HEK293 (cell line): ENCODE measurements around the gene SPA17.

Experiments used
- CTCF ChIA-PET: fragments of 350-600 bp; formaldehyde crosslinking; extraction: SDS; loops from one replicate; lab custom pipeline; 2021; ENCODE audit warnings: antibody characterized with exemption; lab: Yijun Ruan, JAX
- POLR2A ChIA-PET: fragments of 300-600 bp; formaldehyde crosslinking; extraction: SDS; loops from one replicate; lab custom pipeline; 2020; ENCODE audit warnings: antibody characterized with exemption, inconsistent platforms; lab: Yijun Ruan, JAX
- H3K27ac ChIP-seq: fragments of 200-500 bp; sonication (Bioruptor generic); 2 replicates; pipeline ENCODE4 v1.5.1; 2014; ENCODE audit warnings: low read depth, low read length, control low read depth, inconsistent platforms; ENCODE audit errors: extremely low read depth
- H3K36me3 ChIP-seq, 2 experiments: fragments of 200-500 bp in 1 of 2; sonication (Bioruptor generic) in 1 of 2; 1 replicate in 1 of 2; 2 replicates in 1 of 2; pipeline ENCODE4 v1.5.1; 2014 to 2017; ENCODE audit warnings: inconsistent platforms in 2 of 2, low read length in 2 of 2; ENCODE audit not compliant: control insufficient read depth in 2 of 2, insufficient read depth in 1 of 2
- H3K4me1 ChIP-seq: fragments of 200-500 bp; sonication (Bioruptor generic); 2 replicates; pipeline ENCODE4 v1.5.1; 2014; ENCODE audit warnings: mild to moderate bottlenecking, low read length, inconsistent platforms; ENCODE audit not compliant: control insufficient read depth, insufficient read depth
- H3K4me3 ChIP-seq: 2 replicates; pipeline ENCODE4 v1.5.1; 2011; ENCODE audit warnings: low read depth, mild to moderate bottlenecking, control low read depth, low read length, moderate library complexity
- H3K9me3 ChIP-seq: fragments of 200-500 bp; sonication (Bioruptor generic); 2 replicates; pipeline ENCODE4 v1.5.1; 2014; ENCODE audit warnings: low read depth, low read length, inconsistent platforms; ENCODE audit not compliant: control insufficient read depth, insufficient read depth
- AEBP2 ChIP-seq: fragments of 450-650 bp; formaldehyde crosslinking; IDR thresholded peaks from 2 replicates; pipeline ENCODE4 v1.5.1; 2016; ENCODE audit warnings: missing biosample characterization, missing genetic modification characterization, borderline replicate concordance
- HIC1 ChIP-seq: fragments of 450-650 bp; formaldehyde crosslinking; IDR thresholded peaks from 2 replicates; pipeline ENCODE4 v1.5.1; 2016; ENCODE audit warnings: missing biosample characterization, missing genetic modification characterization
- KLF10 ChIP-seq: fragments of 450-650 bp; IDR thresholded peaks from 2 replicates; pipeline ENCODE4 v1.5.1; 2018; ENCODE audit warnings: missing biosample characterization, mild to moderate bottlenecking, missing genetic modification characterization
- REST ChIP-seq: fragments of 450-650 bp; formaldehyde crosslinking; IDR thresholded peaks from 2 replicates; pipeline ENCODE4 v1.5.1; 2016; ENCODE audit warnings: missing biosample characterization, missing genetic modification characterization
- SCRT1 ChIP-seq: fragments of 450-650 bp; formaldehyde crosslinking; IDR thresholded peaks from 2 replicates; pipeline ENCODE4 v1.5.1; 2016; ENCODE audit warnings: missing biosample characterization, missing genetic modification characterization, borderline replicate concordance
- ZBTB6 ChIP-seq: fragments of 450-650 bp; formaldehyde crosslinking; IDR thresholded peaks from 2 replicates; pipeline ENCODE4 v1.5.1; 2017; ENCODE audit warnings: missing biosample characterization, missing genetic modification characterization
- ZEB2 ChIP-seq: fragments of 450-650 bp; formaldehyde crosslinking; IDR thresholded peaks from 2 replicates; pipeline ENCODE4 v1.5.1; 2016; ENCODE audit warnings: missing biosample characterization, missing genetic modification characterization
- ZFHX2 ChIP-seq: fragments of 450-650 bp; formaldehyde crosslinking; conservative IDR thresholded peaks from 2 replicates; pipeline ENCODE4 v1.5.1; 2016; ENCODE audit warnings: missing biosample characterization, missing genetic modification characterization
- ZFP41 ChIP-seq: fragments of 450-650 bp; formaldehyde crosslinking; IDR thresholded peaks from 2 replicates; pipeline ENCODE4 v1.5.1; 2016; ENCODE audit warnings: missing biosample characterization, missing genetic modification characterization, borderline replicate concordance
- ZNF132 ChIP-seq: fragments of 450-650 bp; formaldehyde crosslinking; IDR thresholded peaks from 2 replicates; pipeline ENCODE4 v1.5.1; 2017; ENCODE audit warnings: missing biosample characterization, missing genetic modification characterization, borderline replicate concordance
- ZNF169 ChIP-seq: fragments of 450-650 bp; formaldehyde crosslinking; IDR thresholded peaks from 2 replicates; pipeline ENCODE4 v1.5.1; 2016; ENCODE audit warnings: missing biosample characterization, missing genetic modification characterization
- ZNF324 ChIP-seq: fragments of 450-650 bp; formaldehyde crosslinking; IDR thresholded peaks from 2 replicates; pipeline ENCODE4 v1.5.1; 2016; ENCODE audit warnings: missing biosample characterization, missing genetic modification characterization
- ZNF449 ChIP-seq: fragments of 450-650 bp; formaldehyde crosslinking; IDR thresholded peaks from 2 replicates; pipeline ENCODE4 v1.5.1; 2017; ENCODE audit warnings: missing biosample characterization, mild to moderate bottlenecking, missing genetic modification characterization, moderate library complexity
- ZNF510 ChIP-seq: fragments of 450-650 bp; formaldehyde crosslinking; IDR thresholded peaks from 2 replicates; pipeline ENCODE4 v1.5.1; 2018; ENCODE audit warnings: mild to moderate bottlenecking, missing genetic modification characterization, missing biosample characterization; ENCODE audit not compliant: insufficient replicate concordance
- ZNF692 ChIP-seq: fragments of 450-650 bp; formaldehyde crosslinking; IDR thresholded peaks from 2 replicates; pipeline ENCODE4 v1.5.1; 2016; ENCODE audit warnings: missing biosample characterization, missing genetic modification characterization

SPA17 gene

GRCh38 chr11:124658501-124658900 lies 15.2 kb upstream of the SPA17 start:
- ChIA-PET POLR2A (no interaction called here), CTCF (no interaction called here)

GRCh38 chr11:124658986-124659385 lies 14.7 kb upstream of the SPA17 start:
- Histone ChIP-seq H3K27ac (no peak overlapping the region), H3K9me3 (no peaks in the 10 kb centered on the region), H3K4me1 (no peaks in the 10 kb centered on the region), H3K36me3 (no peaks in the 10 kb centered on the region), H3K4me3 (no peak overlapping the region)
- ChIA-PET CTCF (interaction anchor here (2.1 kb wide), 1 partner anchor 135 kb away, joined by 8 read pairs; no protein-coding TSS in a partner anchor), POLR2A (no interaction called here)
- no peak for TF ChIP-seq ZFHX2 (tag by site-specific recombination)
- no peak for TF ChIP-seq ZNF169
- no peak for TF ChIP-seq ZNF324 (tag by site-specific recombination)
- no peak for TF ChIP-seq AEBP2 (tag by site-specific recombination)
- TF ChIP-seq ZNF510 (tag by site-specific recombination) = no peak
- no peak for TF ChIP-seq ZNF449 (tag by site-specific recombination)
- no peak for TF ChIP-seq KLF10 (tag by site-specific recombination)
- TF ChIP-seq ZFP41 (tag by site-specific recombination) = no peak
- TF ChIP-seq ZEB2 (tag by site-specific recombination) = no peak

More at GRCh38 chr11:124658501-124658900, 15.2 kb upstream of the SPA17 start:
- Histone ChIP-seq H3K4me1 (no peaks in the 10 kb centered on the region), H3K36me3 (no peaks in the 10 kb centered on the region), H3K27ac (no peak overlapping the region), H3K4me3 (no peak overlapping the region), H3K9me3 (no peaks in the 10 kb centered on the region)
- TF ChIP-seq ZNF132 (tag by site-specific recombination) (no peak), ZBTB6 (no peak), SCRT1 (tag by site-specific recombination) (no peak), ZNF692 (no peak), REST (no peak), HIC1 (tag by site-specific recombination) (no peak)
